Mucosa of stomach (tissue), 1 donor: ENCODE results near the gene KNSTRN.

Source experiments
- H3K27me3 ChIP-seq: one replicate; pipeline ENCODE4 v1.7.0; 2013; ENCODE audit warnings: mild to moderate bottlenecking, low read length; ENCODE audit not compliant: control insufficient read depth, insufficient read depth
- H3K36me3 ChIP-seq: one replicate; pipeline ENCODE4 v1.7.0; 2013; ENCODE audit warnings: low read length; ENCODE audit not compliant: control insufficient read depth, insufficient read depth
- H3K4me1 ChIP-seq: one replicate; pipeline ENCODE4 v1.7.0; 2013; ENCODE audit warnings: mild to moderate bottlenecking, low read length; ENCODE audit not compliant: control insufficient read depth, insufficient read depth
- H3K4me3 ChIP-seq: one replicate; pipeline ENCODE4 v1.7.0; 2013; ENCODE audit warnings: low read length
- H3K9ac ChIP-seq: one replicate; pipeline ENCODE4 v1.7.0; 2013; ENCODE audit warnings: mild to moderate bottlenecking, low read length, moderate library complexity
- H3K9me3 ChIP-seq: one replicate; pipeline ENCODE4 v1.7.0; 2013; ENCODE audit warnings: mild to moderate bottlenecking, low read length, moderate library complexity; ENCODE audit not compliant: control insufficient read depth
- donor health status: Pancreatic carcinoma.

Gene KNSTRN

GRCh38 chr15:40441565-40442531 lies 59.3 kb downstream of the KNSTRN start:
- Histone ChIP-seq H3K4me3 (no peak overlapping the region), H3K36me3 (no peaks in the 10 kb centered on the region), H3K9ac (peak overlapping the region; percentile 61), H3K27me3 (peaks cover 23% of the 10 kb centered on the region), H3K4me1 (peaks cover 29% of the 10 kb centered on the region), H3K9me3 (no peaks in the 10 kb centered on the region)

- no peaks in the 10 kb centered on the region for H3K9me3 ChIP-seq
- no peaks in the 10 kb centered on the region for H3K36me3 ChIP-seq
- H3K4me3 ChIP-seq: no peak overlapping the region
- no peak overlapping the region for H3K9ac ChIP-seq
- peaks cover 26% of the 10 kb centered on the region for H3K4me1 ChIP-seq
- peaks cover 9% of the 10 kb centered on the region for H3K27me3 ChIP-seq
These were observed 60.7 kb downstream of the KNSTRN start for GRCh38 chr15:40443255-40443654.

- Histone ChIP-seq H3K27me3 (peaks cover 9% of the 10 kb centered on the region), H3K4me3 (no peak overlapping the region), H3K9me3 (no peaks in the 10 kb centered on the region), H3K9ac (no peak overlapping the region), H3K4me1 (peaks cover 26% of the 10 kb centered on the region), H3K36me3 (no peaks in the 10 kb centered on the region)
These were observed 61.3 kb downstream of the KNSTRN start for GRCh38 chr15:40443846-40444245.
